ENCODE data around the gene COG7.
A peak's percentile ranks its signal among the peaks of the same experiment; 100 is the strongest.
"Not testable (repeated sequence)": the region's sequence is repeated elsewhere in the genome, so short reads cannot be mapped to it uniquely, and the experiment has no call there.

The COG7 gene

DNA sequence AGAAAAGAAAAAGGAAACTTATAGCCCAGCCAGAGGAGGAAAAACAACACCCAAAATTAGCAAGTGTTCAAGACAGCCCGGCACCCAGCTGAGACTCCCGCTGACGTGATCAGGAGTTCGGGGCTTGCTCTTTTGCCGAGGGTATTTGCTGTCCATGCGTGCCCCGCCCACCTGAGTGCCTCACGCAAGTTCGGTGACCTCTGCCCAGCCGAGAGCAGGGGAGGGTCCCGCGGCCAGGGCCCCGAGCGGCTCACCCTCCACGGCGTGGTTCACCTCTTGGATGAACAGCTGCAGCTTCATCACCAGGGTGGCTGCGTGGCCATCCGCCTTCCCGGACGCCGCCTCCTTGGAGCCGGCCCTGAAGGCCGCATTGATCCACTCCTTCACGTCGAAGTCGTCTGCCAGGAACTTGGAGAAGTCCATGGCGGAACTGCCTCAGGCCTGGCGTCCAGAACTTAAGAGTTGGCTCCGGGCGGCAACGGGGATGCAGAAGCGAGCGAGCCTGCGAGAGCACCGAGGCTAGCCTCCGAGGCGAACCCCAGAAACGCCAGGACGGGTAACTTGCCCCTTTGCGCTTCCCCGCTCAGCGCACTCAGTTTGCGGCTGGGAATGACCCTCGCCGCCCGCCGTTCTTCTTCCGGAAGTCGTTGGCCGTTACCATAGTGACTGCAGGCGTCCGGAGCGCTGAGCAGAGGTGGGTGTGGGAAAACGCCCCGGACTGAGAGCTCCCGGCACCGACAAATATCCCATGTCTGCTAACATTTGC lies at the start of gene COG7:
TSS of gene COG7 (minus strand) at position 618 of the 766 bp plus-strand sequence. CDS start at position 423, 195 bp downstream.
- peak; percentile 73 for DNase-seq

DNA sequence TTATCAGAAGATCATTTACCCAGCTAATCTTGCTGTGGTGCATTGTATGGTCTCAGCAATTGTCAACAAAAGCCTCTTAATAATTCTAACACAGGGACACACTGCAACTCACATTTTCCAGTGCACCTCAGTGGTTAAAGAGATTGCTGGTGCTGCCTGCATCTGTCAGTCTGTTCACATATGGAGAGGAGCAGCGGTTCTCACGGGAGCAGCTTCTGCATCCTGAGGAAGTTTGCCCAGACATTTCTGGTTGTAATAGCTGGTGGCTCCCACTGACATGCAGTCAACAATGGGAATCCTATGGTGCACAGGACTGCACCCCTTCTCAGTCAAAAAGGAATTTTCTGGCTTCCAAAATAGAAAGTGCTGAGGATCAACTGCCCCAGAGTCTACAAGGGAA lies 49.5 kb upstream of the COG7 start:
- DNase-seq = no peak

DNA sequence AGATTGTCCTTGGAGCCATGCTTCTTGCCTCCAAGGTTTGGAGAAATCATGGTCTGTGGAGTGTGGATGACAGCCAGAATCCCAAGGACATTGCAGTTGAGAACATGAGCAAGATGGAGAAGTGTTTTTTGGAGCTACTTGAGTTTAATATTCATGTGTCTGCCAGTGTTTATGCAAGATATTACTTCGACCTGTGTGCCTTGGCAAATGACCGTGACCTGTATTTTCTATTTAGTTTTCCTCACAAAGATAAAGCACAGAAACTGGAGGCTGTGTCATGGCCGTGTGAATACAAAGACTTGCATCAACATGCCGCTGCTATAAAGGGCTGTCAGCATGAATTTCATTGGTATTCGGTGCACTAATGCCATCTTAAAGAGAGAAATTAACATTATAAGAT lies 48.3 kb upstream of the COG7 start:
- no peak for DNase-seq

DNA sequence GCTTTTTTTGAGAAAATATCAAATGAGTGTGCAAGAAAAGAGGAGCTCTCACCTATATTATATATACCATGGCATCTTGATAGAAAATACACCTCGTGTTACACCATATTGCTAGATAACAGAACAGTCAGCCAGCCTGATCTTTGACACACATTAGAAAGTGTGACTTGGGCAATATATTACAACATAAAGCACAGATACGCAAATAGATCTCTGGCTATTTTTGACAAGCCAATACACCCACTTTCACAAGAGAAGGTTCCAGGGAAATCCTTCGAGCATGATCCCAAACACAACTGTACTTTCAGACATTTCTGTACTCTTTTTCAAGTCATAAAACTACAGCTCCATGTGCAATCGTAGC lies 47.9 kb upstream of the COG7 start:
- no peak for DNase-seq

DNA sequence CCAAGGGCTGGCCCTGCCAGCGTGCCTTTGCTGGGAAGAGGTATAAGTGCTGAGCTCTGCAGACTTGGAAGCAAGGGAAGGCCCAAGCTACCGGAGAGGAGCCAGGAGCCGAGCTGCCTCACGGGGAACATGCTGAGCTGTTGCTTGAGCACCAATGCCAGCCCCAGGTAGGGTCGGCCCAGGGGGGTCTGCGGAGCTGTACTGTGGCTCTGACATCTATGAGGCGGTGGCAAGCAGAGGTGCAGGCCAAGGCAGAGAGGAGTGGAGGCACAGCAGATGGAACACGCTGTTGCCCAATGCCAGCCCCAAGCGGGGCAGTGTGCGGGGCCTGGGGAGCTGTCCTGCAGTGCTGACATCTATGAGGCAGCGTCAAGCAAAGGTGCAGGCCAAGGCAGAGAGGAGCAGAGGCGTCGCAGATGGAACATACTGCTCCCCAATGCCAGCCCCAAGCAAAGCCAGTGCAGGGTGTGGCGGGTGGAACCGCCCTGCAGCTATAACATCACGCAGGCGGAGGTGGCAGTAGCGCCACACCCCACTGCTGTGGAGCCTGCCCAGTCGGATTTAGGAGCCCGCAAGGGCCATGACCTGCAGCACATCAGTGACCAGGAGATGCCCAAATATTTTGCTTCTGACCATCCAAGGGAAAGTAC lies 47.3 kb upstream of the COG7 start:
- DNase-seq = no peak

DNA sequence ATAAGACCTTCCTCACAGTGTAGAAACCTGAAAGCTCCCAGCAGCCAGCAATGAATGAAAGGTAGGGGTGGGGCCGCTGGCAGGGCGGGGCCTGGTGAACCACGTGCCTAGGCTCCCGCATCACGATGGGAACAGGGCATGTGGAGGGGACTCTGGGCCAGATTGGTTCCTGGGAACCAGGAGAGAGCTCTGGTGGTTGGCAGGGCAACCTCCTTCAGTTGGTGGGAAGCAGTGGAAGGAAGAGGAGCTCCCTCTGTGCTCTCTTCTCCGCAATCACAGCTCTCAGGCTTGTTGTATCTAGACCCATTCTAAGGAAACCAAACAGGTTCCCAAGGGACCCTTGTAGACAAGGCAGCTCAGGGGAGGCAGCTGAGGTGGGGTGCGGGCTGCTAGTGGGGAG lies 46.8 kb upstream of the COG7 start:
- no peak for DNase-seq

DNA sequence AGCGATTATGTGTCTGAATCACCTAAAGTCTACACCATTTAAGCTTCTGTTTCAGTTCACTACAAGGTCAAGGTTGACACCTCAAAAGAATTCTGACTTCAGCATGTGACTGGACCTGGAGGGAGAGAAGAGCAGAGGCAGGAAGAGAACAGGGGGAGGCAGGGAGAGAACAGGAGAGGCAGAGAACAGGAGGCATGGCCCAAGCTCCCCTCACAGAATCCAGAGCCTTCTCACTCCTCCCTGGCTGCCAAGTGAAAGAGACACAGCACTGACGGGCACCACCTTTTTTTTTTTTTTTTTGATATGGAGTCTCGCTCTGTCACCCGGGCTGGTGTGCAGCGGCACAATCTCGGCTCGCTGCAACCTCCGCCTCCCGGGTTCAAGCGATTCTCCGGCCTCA lies 45.9 kb upstream of the COG7 start:
- DNase-seq = no peak

DNA sequence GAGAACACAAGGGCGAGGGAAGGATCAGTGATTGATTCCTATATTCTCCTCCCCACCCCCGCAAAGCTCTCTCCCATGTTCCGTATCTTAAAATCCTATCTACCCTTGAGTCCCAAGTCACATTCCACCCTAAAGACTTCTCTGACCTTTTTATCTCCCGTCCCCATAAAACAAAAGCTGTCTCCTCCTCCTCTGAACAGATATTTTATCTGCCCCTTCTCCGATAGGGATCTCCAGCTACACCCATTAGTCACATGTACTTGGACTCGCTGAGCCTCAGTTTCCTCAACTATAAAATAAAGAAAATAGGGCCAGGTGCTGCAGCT lies 44.5 kb upstream of the COG7 start:
- DNase-seq = no peak

DNA sequence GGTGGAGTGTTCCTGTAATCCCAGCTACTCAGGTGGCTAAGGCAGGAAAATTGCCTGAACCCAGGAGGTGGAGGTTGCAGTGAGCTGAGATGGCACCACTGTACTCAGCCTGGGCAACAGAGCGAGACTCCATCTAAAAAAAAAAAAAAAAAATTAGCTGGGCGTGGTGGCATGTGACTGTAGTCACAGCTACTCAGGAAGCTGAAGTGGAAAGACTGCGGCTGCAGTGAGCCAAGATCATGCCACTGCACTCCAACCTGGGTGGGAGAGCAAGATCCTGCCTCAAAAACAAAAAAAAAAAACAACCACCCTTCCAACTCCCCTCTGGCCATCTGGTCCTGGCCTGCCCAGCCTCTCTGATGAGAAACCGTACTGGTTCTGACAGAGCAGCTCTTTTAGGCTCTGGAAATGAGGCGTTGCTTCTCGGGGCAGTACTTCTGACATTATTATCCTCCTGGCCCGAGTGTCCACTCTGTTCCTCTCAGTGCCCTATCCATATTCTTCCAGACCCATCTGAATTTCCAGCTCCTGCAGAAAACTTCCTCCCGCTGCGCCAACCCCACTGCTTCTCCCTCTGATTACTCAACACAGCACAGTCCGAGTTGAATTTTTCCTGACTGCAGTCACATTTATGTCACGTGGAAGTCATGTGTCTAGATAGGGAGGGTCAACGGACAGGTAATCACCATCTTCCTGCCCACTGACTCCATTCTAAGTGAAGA lies 44.0 kb upstream of the COG7 start:
- no peak for DNase-seq

DNA sequence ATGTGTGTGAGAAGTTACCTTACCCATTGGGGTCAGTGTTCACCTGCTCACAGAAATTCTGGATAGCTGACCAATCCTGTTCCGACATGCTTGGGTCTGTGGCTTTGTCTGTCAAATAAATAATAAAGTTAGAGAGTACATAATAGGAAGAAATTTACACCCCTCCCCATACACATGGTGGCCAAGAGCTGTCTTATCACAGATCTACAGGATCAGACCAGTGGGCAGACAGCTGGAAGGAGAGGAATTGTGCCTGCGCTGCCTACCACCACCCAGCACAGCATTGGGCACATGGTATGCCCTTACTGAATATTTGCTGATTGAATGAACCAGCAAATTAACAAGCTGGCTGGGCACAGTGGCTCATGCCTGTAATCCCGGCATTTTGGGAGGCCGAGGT lies 42.7 kb upstream of the COG7 start:
- DNase-seq = no peak

DNA sequence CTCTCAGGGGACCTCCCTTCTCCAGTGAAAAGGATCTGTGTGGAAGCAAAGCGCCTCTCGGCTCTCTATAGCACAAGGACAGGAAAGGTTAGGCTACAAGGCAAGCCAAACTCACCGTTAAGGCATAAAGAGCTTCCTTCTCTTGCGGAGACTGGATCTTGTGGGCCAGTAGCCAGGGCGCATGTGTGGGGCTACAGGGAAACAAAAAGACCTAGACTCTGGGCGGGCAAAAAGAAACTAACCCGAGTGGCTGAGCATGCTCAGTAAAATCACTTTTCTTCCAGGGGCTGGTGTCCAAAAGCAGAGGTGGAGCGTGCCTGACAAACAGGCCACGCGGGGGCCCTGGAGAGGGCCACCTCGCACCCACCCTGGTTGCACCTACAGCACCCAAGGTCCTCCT lies 41.2 kb upstream of the COG7 start:
- no peak for DNase-seq

DNA sequence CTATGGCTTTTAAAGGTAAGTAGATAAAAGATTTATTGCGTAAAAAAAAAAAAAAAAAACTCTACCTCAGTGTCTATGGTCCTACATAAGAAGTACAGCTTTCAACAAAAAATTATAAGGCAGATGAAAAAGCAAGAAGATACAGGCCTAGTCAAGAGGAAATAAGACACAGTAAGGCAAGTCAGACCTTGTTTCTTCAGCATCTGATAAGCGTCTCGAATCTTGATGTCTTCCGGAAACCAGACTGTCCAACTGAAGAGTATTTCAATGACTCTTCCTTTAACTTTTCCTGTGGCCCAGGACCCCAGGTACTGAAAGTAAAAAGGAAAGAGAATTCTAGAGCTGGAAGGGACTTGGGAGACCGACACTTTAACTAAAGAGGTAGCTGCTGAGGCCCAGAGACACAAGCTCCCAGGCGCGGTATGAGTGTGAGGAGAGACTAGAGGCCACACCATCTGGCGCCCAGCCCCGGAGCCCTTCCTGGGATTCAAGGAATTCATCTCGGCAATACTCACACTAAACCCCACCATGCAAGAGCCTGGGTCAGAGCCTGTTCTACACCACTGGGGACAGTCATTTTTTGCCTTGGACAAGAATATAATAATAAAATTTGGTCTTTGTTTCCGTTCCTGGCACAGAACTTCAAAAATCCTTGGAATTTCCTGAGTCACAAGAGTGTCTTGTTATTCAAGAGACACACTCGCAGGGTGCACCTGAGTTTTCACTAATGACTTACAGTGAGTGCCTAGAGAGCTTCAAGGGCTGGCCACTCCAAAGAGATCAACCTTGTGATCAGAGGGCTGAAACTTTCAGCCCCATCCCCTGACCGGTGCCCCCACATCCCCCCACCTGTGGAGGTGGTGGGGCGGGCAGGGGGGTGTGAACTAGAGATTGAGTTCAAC lies 38.8 kb upstream of the COG7 start:
- no peak for DNase-seq

DNA sequence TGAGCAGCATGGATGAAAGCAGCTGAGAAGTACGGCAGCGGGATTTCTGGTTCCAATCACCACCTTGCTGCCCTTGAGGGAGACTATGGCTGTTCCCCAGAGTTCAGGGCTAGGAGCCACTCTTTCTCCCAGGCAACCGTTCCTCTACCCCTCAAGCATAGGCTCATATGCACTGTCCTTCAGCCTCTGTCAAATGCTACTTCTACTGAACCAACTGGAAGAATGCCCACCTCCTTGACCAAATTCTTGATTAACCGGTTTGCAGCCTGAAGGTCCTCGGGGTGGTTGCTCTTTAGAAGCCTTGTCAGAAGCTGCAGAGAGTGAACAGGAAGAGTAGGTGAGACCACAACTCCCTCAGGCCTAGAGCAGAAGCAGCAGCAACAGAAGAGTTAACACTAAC lies 33.5 kb upstream of the COG7 start:
- DNase-seq = no peak

DNA sequence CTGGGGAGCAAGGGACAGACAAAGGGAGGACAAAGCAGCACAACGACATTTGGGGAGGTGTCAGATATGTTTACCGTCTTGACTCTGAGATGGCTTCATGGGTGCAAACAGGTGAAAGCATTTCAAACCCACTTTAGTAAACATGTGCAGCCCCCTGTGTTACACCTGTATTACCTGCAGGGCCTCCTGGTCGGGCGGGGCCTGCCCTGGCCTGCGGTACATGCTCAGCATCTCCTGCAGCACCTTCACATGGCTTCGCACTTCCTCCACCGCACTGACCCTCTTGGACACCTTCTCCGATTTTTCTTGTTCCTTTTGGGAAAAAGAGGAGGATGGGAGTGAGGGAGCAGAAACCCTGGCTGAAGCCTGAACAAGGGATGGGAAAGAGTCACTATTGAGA lies 32.9 kb upstream of the COG7 start:
- DNase-seq = no peak

DNA sequence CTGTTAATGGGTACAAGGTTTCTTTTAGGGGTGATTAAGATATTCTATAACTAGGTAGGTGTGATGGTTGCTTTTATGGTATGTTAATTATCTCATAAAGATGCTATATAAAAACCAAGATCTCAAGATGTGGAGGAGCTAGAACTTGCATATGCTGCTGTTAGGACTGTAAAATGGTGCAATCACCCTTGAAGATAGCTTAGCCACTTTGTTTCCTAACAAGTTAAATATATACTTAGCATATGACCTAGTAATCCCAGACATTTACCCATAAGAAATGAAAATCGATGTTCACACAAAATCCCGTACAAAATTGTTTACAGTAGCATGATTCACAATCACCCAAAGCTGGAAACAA lies 32.2 kb upstream of the COG7 start:
- DNase-seq = no peak

DNA sequence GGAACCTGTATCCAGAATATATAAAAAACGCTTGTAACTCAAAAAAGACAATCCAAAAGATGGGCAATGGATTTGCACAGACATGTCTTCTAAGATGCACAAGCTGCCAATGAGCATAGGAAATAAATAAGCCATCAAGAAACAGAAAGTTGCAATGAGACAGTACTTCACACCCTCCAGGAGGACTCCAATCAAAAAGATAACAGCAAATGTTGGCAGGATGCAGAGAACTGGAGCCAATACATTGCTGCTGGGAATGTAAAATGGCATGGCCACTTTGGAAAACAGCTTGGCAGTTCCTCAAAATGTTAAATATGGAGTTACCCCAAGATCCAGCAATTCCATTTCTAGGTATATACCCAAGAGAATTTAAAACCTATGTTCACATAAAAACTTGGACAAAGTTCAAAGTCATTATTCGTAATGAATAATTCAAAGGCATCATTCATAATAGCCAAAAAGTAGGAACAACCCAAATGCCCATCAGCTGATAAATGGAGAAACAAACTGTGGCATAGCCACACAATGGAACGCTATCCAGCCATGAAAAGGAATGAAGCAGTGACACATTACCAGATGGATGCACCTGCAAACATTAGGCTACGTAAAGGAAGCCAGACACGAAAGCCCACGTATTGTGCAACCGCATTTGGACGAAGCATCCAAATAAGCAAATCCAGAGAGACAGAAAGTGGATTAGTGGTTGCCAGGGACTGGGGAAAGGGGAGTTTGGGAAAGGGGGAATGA lies 31.7 kb upstream of the COG7 start:
- no peak for DNase-seq

DNA sequence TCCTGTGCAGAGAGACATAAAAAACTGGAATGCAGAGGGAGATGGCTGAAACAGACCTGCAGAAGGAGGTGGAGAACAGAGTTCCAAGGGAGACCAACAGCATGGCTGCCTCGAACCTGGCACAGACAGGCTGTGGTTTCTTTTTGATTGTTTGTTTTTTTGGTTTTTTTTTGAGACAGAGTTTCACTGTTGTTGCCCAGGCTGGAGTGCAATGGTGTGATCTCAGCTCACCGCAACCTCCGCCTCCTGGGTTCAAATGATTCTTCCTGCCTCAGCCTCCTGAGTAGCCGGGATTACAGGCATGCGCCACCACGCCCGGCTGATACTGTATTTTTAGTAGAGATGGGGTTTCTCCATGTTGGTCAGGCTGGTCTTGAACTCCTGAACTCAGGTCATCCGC lies 30.5 kb upstream of the COG7 start:
- not testable (repeated sequence) for DNase-seq

DNA sequence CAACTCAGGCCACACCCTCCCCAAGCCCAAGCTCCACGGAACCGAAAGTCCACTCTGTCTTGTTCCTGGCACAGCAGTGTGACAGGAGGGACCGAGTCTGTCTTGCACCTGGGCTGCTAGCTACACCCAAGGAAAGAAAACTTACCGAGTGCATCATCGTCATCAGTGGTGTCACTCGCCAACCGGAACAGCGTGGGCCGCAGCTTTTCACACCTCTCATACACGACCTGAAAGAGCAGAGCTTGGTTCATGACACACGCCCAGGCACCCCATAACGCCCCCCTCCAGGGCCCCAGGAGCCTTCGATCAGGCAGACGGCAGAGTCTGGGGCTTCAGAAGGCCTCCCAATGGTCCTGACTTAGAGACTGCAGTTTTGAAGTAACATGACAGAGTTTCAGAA lies 29.8 kb upstream of the COG7 start:
- DNase-seq = no peak

DNA sequence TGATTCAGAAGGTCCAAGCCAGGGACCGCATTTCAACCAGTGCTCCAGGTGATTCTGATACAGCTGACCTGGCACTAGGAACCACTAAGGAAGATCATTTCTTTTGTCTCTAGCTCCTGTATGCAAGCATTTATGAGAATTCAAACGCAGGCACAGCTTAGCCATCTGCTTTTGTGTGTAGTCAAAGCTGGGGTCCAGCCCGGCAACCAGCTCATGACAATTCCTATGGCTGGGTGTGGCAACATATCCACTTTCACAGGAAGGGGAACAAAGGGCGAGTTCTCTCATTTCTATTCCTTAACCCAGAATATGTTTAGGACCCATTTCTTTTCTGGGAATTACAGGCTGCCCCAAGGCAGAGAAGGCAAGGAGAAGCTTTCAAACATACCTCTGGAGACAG lies 27.3 kb upstream of the COG7 start:
- no peak for DNase-seq

DNA sequence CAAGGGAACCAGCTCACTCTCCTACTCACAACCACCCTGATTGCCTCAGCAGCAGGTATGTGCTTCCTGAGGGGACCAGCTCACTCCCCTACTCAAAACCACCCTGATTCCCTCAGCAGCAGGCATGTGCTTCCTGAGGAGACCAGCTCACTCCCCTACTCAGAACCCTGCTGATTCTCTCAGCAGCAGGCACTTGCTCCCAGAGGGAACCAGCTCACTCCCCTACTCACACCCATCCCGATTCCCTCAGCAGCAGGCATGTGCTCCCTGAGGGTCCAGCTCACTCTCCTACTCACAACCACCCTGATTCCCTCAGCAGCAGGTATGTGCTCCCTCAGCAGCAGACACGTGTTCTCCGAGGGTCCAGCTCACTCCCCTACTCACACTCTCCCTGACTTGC lies 26.1 kb upstream of the COG7 start:
- no peak for DNase-seq

DNA sequence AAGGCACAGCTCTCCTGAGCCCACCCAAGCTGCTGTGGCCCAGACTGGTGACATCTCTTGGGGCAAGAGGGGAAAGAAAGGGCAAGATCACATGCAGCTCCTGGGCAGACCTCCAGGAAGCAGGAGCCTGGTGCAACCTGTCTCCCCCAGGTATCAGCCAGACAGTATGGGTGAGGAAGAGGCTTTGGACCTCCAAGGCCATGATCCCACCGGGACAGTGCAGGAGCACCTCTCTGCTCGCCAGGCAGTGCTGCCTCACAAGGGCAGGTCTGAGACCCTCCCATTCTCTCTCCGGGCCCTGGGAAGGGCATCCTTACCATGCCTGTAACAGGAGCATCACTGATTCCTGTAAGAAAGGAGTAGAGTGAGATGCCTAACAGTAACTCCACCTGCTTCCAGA lies 25.6 kb upstream of the COG7 start:
- DNase-seq = no peak

DNA sequence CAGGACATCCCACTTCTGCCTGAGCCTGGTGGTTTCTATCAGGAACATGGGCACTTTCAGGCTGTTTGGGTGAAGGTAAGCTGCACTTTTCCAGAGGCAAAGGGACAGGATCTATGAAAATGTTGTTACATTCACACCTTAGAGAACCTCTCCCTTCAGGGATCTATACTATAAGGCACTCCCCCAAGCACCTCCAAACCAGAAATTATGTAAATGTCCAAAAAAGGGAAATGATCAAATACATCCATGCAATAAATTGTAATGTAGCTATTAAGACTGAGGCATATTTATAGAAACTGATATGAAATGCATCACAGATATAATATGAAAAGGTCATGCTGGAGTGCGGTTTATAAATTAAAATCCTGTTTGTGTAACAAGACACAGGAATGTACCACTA lies 23.3 kb upstream of the COG7 start:
- DNase-seq = no peak

DNA sequence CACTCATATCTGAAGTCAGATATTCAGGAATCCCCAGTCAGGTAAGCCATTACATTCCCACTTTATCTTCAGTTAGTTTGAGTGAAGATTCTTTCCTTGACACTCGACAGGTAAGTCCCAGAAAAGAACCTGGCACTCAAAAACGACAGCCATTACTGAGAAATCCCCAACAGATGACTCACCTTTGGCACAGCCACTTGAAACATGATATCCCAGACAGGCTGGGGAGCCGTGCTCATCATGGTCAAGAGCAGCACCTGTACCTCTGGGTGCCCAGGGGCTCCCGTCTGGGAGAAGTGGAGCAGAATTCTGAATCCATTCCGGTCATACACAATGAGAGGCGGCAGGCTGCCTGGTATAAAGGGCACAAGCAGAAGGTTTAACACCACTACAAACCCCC lies 16.8 kb upstream of the COG7 start:
- DNase-seq = no peak
